Right lung (tissue), 5 donors: ENCODE measurements around the gene TMEM108. TPM values are rescaled to one million over a fixed set of nuclear protein-coding genes. Genes with fewer than 3 reads are reported as not detected.

Experiments
- DNase-seq, 2 donors: peaks; one replicate each; pipeline ENCODE4 v3.0.0-alpha.2; 2013
- polyA plus RNA-seq, 5 donors: library from polyadenylated mRNA; unstranded; fragments of 120-200 nt; gene quantifications; one replicate each; pipeline versions ENCODE4 v1.2.1 to v1.2.3, GENCODE V29; 2013; ENCODE audit warnings: inconsistent platforms in 1 of 5, low replicate concordance in 1 of 5; ENCODE audit not compliant: insufficient read length in 5 of 5, insufficient read depth in 1 of 5

Gene TMEM108
- polyA plus RNA-seq, 5 donors, result 32.9 to 61.8 (median 45.2) TPM

DNA sequence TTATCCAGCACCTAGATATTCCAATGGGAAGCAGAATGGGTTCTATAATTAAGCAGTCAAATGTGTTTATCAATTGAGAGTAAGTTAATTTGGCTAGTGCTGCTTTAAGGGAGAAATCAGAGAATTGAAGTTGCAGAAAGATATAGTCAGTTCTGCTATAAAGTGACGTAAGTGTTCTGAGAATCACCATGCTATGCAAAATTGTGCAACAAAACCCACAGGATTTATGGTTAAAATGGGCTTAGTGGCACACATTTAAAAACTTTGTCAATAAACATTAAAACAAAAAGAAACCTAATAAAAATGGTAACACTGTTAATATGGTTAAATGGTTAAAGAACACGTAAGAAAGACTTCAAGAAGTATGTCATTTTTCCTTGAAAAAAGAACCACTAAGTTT is 74.5 kb downstream of the TMEM108 start:
- DNase-seq, result no peak

DNA sequence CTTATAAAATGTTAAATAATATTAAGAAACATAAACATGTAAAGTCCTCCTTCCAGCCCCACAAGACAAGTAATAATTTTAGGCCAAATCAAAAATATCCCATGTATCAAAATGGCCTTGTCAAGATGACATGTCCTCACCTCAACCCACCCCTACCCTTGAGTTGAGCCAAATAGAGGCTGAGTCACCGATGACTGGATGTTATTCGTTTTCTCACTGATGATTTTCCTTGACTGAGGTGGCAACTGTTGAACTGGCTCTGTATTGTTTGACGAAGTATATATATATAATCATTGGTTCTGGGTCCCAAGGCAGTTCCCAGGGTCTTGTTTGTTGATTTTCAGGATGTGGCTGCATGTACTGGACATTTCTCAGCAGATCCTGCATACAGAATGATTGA is 75.3 kb downstream of the TMEM108 start:
- no peak for DNase-seq

DNA sequence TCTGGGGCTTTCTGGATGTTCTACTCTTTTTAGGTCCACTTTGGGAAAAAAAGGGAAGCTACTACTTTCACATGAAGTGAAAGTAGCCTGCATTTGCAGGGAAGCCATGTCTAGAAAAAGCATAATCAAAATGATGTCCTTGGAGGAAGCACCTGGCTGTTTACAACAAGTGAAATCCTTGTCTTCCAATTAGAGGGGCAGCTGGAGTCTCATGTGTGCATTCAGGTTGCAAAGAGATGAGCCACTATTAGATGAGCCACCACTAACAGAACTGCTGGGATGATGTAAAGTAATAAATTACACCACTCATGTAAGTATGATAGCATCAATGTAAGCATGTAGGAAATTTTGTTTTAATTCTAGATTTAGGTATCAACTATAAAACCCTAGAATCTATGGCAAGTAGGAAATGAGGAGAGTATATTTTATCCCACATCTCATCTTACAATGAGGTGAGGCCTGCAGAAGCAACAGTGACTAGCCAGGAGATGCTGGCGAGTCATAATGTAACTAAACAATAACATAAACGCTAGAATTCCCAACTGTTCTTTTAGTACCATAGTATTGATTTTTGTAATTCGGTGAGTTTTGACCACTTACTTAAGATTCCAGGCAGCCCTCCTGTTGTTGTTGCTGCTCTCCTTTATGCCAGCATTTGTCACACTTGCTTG is 75.9 kb downstream of the TMEM108 start:
- no peak for DNase-seq

DNA sequence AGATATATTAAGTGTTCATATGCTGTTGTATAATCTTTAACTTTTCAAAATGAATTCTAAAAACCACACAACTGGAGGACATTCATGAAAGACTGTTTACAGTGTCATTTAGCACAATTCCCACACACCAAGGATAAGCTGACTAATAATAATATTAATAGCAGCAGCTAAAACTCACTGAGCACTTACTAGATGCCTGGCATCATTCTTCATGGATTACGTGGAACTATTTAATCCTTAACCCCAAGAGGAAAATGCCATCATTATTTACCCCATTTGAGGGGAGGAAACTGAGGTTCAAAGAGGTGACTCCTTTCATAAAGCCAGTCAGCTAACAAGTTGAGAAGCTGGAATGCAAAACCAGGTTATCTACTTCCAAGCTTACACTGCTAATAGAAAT is 77.0 kb downstream of the TMEM108 start:
- no peak for DNase-seq

DNA sequence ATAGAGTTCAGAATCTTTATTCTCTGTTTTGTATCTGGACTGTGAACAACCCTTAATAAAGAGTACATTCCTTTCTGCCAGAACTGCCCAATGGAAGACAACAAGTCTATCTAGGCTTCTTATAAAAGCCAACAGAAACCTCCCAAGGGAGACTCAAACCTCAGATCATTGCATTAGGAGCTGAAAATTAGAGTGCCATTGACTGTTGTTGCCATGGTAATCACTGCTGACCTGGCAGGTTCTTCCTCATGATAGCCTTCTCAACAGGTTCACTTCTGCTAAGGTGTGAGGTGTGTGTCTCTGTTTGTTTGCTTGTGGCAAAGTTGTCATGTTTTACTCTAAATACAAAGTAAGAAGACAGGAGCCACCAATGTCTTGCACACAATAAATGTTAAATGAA is 79.2 kb downstream of the TMEM108 start:
- no peak for DNase-seq

DNA sequence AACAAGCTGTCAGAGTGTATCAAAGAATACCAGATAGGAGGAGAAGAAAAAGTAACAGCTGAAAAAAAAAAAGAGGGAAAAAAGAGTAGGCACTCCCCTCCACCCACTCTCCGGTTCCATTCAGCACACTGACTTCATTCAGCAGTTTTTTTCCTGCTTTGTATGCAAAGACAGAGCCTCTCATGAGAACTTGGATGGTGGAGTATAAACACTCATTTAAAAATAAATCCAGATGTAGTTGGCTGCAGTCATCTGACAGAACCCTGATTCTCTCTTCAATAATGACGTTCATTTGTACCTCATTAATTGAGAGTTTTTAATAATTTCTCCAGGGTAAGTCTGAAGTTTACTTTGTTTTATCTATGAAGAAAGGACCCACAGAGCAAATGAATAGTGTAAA is 81.0 kb downstream of the TMEM108 start:
- DNase-seq, result peak in 1 of 2 donors; percentile 67

DNA sequence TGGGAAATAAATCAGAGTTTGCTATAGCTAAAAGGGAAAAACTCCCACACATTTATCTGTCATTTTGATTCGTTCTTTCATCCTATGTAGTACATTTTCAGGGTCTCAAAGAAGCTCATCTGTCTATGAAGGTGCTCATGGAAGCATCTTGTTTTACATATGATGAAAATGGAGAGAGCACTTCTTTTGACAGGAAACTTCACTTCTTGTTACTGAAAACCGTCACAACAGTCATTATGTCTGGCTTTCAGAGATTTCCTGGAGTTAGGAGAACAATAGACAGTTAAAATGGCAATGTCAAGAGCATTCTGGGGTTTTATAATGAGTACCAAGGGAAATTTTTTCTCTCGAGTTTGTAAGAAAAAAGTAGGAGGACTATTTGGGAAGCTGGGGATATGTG is 83.3 kb downstream of the TMEM108 start:
- DNase-seq, result no peak

DNA sequence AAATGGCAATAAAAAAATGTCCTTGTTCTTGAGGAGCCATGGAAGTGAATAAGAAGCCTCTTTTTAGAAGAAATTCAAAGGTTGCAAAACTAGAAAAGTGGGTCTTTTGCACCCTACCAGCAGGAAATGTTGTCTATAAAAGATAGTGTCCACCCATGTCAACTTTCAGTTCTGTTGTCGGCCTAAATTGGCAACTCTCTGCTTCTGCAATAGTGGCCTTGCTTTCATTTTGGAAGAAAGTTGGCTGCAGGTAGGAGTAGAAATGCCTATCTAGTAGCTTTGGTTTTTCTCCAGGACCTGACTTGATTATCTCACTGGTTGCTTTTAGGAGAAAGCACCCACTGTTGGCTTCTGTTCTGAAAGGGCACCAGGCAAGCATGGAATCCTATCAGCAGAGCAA is 85.4 kb downstream of the TMEM108 start:
- no peak for DNase-seq

DNA sequence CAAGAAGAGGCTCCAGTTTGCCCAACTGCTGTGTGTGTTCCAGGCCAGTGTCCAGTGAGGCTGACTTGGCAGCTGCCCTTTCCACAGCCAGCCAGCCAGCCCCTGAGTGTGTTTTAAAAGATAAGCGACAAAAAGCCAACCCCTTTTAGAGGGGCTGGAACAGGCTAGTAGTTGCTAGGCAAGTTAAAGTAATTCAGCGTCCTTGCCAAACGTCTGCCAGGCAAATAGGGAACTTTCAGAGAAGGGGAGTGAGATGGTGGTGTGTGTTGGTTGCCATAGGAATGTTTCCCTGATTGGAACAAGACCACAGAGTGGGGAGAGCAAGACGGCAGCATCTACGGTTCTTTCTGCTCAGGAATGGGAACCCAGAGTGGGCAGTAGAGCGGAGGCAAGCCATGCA is 86.3 kb downstream of the TMEM108 start:
- DNase-seq, result peak; percentile 44 to 69

DNA sequence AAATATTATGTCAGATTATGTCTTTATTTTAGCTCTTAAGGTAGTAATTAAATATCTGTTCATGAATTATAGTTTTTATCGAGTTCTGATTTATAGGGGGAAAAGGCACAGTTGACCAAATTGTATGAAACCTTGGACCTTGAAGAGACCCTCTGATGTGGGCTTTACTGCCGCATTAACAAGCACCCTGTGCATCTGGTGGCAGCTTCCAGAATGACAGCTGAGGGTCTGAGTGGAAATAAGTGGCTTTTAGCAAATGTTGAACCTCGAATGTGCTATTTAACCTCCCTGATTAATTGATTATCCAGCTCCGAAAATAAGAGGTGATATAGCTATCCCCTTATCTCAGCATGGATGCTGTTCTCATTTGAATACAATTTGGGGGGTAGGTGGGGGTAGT is 87.0 kb downstream of the TMEM108 start:
- no peak for DNase-seq

DNA sequence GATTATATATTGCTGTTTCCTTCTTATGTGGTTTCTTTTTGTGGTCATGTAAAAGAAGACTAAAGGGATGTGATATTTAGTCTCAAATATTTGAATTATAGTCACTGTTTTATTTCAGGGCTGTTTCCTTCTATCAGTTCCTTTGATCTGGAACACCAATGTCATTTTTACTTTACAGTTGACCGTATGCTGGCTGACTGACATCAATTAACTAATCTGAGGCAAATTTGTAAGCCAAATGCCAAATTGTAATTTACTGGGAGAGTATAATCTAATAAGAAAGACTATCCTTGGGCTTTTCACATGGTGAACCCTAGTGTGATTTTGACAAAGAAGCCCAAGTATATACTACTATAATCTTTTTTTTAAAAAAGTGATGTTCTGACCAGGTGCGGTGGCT is 87.6 kb downstream of the TMEM108 start:
- no peak for DNase-seq

DNA sequence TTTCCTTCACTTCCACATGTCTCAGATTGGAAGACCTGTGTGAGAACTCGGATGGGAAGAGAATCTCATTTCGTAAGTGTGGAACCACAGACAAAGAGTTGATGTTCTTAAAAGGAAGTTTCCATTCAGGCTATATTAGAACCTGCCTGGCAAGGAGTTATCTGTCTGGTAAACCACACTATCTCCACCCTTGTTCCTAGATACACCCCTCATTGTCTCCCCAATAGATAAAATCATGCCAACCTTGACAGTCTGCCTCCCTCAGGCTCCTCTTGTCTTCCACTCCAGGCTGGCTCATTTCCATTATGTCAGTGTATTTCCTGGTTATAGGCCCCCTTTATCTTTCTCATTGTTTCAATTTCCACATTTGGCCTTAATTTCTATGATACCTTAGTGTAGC is 89.2 kb downstream of the TMEM108 start:
- DNase-seq, result no peak

DNA sequence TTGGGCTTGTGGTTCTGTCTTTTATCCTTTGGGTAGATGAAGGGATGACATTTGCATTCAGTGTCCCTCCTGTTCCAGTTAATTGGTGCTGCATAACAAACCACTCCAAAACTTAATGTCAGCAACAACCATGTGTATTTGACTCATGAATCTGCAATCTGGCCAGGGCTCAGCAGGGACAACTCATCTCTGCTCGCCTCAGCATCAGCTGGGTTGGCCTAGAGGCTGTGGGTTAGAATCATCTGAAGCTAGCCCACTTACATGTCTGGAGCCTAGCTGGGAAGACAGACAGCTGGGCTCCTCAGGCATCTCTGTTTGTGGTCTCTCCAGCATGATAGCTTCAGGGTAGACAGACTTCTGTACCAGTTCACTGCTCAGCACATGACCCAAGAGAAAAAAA is 92.0 kb downstream of the TMEM108 start:
- no peak for DNase-seq

DNA sequence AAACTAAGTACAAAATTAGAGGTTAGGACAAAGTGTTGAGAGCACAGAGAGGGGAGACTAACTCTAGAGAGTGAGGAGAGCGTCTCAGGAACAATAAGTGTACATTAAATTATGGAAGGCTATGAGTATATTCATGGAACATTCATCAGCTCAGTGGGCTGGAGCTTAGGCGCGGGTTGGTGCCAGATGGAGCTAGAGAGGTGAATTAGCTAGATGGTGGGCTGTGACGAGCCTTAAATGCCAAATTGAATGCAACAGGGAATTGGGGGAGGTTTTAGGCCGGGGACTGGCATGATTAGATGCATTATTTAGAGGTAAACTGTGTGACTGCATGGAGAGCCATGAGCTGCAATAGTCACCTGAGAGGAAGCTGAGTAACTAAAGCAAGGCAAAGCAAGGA is 97.1 kb downstream of the TMEM108 start:
- no peak for DNase-seq

DNA sequence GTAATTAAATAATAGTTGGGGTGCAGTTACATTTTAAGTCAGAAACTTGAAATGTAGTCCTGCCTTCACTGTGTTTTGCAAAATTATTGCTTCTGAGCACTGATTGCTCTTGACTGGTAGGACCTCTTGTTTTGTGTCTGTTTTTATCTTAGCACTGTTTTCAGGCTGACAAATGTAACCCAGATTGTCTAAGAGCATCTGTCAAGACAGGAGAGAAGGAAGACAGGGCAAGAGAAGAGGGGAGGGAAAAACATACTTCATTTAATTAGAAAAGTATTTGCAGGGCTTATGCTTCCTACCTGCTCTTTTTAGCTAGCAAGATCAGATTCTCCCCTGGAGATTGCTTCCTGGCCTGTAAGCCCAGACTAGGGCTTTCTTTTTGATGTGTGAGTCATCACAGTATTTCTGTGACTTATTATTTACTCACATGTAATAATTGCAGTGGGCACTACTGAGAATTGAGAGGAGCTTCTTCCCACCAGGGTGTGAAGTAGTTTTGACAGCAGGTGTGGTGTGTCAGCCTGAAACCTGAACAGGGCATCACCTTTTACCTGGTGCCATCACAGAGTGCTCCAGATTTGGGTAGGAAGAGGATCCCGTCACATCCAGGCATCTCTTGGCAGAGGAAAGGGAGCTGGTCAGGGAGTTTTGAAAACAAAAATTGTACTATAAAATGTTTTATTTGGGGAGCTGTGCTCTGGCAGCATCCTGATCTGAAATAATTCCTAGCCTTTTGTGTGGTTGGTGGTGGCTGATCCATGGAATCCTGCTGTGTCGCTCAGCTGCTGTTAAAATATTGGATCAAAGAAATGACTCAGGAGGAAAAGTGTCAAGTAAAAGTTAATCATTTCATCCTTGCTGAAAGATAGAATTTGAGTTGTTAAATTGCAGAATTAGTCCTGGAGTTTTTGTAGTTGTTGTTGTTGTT is 98.2 kb downstream of the TMEM108 start:
- no peak for DNase-seq

DNA sequence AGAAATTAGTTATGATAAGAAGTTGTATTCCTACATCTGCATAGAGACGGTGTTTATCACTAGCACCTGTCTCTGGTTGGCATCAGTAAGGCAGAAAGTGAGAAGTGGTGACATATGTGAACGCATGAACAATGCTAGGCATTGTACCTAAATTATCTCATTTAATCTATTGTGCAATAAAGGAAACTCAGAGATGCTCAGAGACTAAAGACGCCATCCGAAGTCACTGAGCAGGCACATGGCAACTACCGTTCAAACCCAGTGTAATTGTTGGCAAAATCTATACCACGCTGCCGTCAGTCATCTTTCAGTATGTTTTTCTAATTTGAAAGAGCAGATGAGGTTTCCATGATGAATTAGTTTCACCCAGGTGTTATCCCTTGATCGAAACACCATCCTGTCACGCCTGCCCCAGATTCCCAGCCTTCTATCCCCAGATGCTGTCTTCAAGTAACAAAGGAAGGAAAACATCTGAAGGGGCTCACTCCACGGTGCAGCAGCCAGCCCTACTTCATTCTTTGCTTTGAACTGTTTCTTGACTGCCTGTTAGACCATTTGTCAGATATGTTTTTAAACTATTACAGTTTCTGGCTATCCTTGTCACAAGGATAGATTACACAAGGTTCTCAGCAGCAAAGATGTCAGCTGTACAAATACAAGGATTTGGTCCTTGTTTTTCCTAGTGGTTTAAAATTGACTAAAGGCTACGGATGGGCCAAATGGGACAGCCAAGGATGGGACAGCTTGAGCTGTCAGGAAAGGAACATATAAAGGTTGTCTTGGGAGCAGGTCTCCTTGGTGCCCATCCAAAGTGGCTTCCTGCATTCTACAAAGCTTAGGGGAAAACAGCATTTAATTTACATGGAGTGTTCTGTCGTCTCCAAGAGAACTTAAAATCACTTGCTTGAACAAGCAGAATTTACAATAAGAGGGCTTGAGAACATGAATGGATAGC is 99.1 kb downstream of the TMEM108 start:
- no peak for DNase-seq

DNA sequence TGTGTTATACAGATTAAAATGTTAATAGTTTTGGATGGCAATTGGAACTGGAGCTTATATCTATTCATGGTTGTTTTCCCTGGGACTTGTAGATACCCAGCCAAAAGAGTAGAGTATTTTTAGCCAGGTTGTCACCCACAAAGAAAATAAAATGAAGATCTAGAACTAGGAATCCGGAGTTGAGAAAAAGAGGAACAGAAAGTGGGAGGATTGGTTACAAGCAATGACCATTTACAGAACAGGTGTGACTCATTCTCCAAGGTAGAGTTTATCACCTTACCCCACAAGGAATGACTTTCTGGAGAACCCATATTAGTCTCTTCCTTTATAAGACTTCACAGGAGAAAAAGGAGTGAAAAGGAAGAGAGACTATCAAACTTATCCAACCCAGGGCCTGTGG is 99.8 kb downstream of the TMEM108 start:
- DNase-seq, result no peak

DNA sequence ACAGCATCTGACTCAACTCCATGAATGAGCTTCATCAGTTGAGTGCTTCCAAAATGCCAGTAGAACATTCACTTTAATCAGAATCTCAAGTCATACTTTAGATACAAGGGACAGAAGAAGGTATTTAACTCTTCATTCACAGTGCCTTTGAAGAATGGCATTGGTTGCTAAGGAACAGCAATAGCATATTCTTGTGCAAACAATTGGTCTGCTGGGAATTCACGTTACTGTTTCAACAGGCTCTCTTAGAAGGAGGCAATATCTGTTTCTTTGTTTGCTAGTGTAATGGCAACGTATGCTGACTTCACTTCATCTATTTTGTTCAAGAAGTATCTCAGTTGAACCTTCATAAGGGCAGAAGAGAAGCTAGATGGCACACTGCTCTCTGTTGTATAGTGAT is 113.9 kb downstream of the TMEM108 start:
- peak; percentile 11 to 26 for DNase-seq

DNA sequence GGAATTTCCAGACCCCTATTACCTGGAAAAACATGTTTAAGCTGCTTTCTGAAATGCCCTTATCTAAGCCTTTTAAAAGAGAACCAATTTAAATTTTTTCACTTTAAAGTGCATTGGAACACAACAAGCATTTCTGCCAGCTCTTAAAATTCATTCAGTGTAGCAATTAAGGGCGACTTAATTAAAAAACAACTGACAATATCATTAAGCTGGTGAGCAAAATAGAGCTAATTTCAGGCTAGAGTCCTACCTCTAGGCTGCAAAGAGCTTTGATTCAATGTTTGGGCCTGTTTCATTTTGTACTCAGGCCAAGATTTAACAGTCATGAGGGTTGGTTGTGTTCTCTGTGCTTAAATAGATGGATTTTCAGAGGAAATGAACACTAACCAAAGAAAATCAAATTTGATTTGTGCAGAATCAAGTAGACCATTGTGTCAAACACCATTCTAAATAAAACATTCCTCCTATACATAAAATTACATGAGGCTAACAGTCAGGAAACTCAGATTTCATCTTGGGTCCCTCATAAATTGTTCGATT is 114.6 kb downstream of the TMEM108 start:
- no peak for DNase-seq

DNA sequence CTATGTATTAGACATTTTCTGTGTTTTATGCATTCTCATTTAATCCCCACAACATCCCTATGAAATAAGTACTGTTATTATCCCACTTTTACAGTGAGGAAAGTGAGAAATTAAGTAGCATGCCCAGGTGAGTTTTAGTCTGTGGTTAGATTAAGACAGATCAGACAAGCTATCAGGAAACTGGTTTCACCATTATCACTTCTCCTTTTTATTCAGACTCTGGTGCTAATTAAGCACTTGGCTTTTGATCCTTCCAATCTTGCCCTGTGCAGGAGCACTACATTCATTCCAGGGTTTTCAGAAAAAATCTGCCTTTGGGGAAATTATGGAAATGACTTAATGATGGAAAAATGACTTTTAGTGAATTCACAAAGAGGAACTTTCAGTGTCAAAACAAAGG is 115.2 kb downstream of the TMEM108 start:
- no peak for DNase-seq

DNA sequence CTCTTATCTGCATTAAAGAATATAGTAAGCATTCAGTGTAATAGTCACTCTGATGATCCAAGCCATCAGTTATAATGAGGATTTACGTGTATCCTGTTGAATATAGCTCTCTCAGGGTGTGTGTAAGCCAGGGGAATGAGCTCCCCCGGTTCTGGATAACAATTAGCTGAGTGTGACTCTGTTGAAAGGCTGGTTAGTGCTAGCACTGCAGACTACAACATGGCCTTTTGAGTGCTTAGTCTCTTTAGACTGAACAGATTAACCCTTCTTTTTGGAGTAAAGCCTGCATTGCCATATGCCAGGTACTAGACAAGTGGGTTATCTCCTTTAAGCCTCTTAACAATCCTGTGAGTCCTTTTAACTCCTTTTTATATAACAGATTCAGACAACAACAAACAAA is 119.5 kb downstream of the TMEM108 start:
- DNase-seq, result no peak

DNA sequence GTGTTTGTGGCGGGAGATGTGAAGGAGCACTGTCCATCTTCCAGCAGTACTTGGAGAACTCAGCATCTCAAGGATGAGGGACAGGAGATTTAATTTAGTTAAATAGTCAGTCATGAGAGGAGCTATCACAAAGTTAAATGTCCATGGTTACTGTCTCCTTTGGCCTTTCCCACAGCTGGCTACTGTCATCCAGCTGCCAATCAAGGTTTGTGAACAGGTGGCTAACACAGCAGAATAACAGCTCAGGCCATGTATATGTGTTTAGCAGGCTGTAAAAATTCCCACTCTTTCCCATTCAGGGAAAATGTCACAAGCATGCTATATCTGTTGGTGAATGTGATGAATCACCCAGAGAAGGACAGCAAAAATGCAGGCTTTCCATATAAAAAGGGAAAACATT is 120.5 kb downstream of the TMEM108 start:
- DNase-seq, result no peak
